ENCODE results near the gene STARD13.

GRCh38 chr13:33217256-33217655, 68.3 kb downstream of the STARD13 start:
- TF ChIP-seq CTCF (IDR thresholded peaks at IDR 0.05) = no peak
- TF ChIP-seq EZH2 (IDR thresholded peaks at IDR 0.05) = no peak
